NCI-H2107 treated with DMSO at 0.1 percent for 48 hours (cell line): ENCODE measurements around the gene RBM47.

Experiments used
- DNase-seq: peaks from one replicate; lab custom pipeline; 2025; ENCODE audit not compliant: unreplicated experiment; lab: John Stamatoyannopoulos, UW

The RBM47 gene

GRCh38 chr4:40380647-40381046 lies 249.0 kb downstream of the RBM47 start:
- no peak for DNase-seq

DNA sequence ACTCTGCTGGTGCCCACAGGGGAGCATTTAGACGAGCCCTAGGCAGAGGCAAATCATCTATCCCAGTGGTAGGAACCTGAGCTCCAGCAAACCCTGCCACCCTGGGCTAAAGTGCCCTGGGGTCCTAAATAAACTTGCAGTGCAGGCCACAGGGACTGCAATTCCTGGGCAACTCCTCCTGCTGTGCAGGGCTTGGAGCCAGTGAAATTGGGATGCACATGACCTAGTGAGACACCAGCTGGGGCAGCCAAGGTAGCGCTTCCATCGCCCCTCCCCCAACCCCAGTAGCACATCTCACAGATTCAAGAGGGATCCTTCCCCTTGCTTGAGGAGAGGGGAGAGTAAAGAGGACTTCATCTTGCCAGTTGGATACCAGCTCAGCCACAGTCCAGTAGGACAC lies 250.4 kb downstream of the RBM47 start:
- no peak for DNase-seq

GRCh38 chr4:40378619-40379018 lies 251.0 kb downstream of the RBM47 start:
- DNase-seq: no peak

DNA sequence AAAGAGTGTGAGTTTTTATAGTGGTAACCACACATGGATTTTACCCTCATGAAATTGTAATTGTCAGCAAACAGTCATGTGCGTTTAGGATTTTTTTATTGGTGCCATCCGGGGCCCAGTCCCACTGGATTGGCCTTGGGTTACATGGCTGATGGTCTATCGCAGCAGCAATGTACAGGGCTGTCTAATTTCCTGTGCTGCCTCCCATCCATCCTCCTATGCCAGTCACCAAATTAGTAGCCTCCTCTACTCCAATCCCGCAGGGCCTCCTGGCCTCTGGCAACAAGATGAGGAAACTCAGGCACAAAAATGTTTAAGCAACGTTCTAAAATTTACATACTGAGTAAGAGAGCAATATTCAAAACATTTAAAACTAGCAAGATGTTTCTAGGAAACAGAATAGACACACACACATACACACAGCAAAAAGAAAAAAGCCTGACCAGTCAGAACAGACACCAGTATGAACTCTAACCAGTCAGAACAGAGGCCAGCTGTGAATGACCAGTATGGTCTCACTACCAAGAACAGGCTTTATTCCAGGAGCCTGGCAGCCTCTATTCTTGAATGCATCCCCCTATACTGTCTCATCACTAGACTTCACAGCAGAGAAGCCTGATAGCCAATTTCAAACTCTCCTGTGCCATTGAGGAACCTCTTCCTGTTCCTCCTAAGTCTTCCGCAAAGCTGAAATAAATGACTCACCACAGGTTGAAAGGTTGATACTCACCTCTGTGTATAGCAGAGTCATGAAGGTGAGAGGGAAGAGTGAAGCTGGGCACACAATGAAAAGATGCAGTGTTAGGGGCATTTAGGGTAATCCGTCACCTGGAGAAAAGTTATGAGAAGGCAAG lies 251.9 kb downstream of the RBM47 start:
- DNase-seq: no peak

DNA sequence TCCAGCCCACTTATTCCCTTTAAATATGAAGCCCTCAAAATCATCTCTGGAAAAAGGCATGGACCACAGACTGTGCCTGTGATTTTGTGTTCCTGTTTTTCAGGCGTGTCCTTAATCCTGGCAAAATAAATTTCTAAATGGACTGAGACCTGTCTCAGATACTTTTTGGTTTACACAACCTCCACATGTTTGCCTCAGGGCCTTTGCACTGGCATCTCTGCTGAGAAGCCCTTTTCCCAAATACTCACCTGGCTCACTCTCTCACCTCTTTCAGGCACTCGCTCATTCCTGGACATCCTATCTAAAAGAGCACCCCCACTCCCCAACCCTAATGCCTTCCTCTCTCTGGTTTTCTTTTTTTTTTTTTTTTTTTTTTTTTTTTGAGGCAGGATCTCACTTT lies 254.0 kb downstream of the RBM47 start:
- no peak for DNase-seq

DNA sequence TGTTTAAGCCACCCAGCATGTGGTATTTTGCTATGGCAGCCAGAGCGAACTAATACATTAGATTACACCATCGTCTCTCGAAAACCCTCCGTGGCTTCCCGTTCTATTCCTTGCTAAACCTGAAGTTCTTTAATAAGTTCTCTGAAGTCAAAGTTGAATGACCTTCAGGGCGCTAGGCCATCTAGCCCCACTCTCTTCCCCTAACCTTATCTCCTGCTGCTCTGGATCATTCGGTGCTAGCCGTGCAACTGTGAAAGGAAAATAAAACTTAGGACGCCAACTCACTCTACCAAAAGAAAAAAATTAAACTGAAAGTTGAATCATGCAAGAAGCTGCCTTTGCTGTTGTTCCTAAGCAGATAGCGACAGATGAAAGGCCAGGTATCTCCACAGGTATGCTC lies 254.6 kb downstream of the RBM47 start:
- DNase-seq: no peak

GRCh38 chr4:40373636-40374035 lies 256.0 kb downstream of the RBM47 start:
- no peak for DNase-seq
